MCF 10A (cell line): Measurements from ENCODE around the gene CDH26. TPM values are rescaled to one million over a fixed set of nuclear protein-coding genes. Genes with fewer than 3 reads are reported as not detected.
A peak's percentile ranks its signal among the peaks of the same experiment; 100 is the strongest.

ENCODE experiments used
- BruUV-seq: library from RNA; stranded (reverse); fragments of 400-500 nt; replicated peaks from 2 replicates; lab custom pipeline; 2021; lab: Mats Ljungman, UMichigan
- CTCF ChIA-PET: fragments of 300-600 bp; sonication (Branson Sonifier 250); formaldehyde crosslinking; extraction: SDS; loops from one replicate; lab custom pipeline; 2021; ENCODE audit warnings: antibody characterized with exemption, inconsistent platforms; lab: Yijun Ruan, JAX
- POLR2A ChIA-PET: fragments of 300-600, 350-650 bp; sonication (Branson Sonifier 250); formaldehyde crosslinking; extraction: SDS; loops from one replicate; lab custom pipeline; 2020; ENCODE audit warnings: antibody characterized with exemption, inconsistent platforms; lab: Yijun Ruan, JAX
- DNase-seq: peaks from one replicate; pipeline ENCODE4 v3.0.0-alpha.2; 2018; ENCODE audit not compliant: unreplicated experiment
- H3K27ac Mint-ChIP-seq: one replicate; pipeline ENCODE4 v1.8.0; 2022; ENCODE audit warnings: mild to moderate bottlenecking, low read depth, mixed read lengths; ENCODE audit not compliant: unreplicated experiment
- H3K27me3 Mint-ChIP-seq: one replicate; pipeline ENCODE4 v1.8.0; 2022; ENCODE audit warnings: mixed read lengths; ENCODE audit not compliant: insufficient read depth, unreplicated experiment
- H3K36me3 Mint-ChIP-seq: one replicate; pipeline ENCODE4 v1.8.0; 2022; ENCODE audit warnings: mild to moderate bottlenecking, moderate library complexity, mixed read lengths; ENCODE audit not compliant: insufficient read depth, unreplicated experiment
- H3K4me1 Mint-ChIP-seq: one replicate; pipeline ENCODE4 v1.8.0; 2022; ENCODE audit warnings: mixed read lengths; ENCODE audit not compliant: insufficient read depth, unreplicated experiment
- H3K4me3 Mint-ChIP-seq: one replicate; pipeline ENCODE4 v1.8.0; 2022; ENCODE audit warnings: mild to moderate bottlenecking, moderate library complexity, mixed read lengths; ENCODE audit not compliant: unreplicated experiment
- H3K9me3 Mint-ChIP-seq: one replicate; pipeline ENCODE4 v1.8.0; 2022; ENCODE audit warnings: mixed read lengths; ENCODE audit not compliant: unreplicated experiment
- intact Hi-C: fragments of 100-400 bp; cut with micrococcal nuclease; formaldehyde crosslinking; loops from 2 replicates; pipeline ENCODE4 v1.14.1; 2022
- total RNA-seq: library from RNA; stranded (reverse); gene quantifications from 2 replicates; pipeline ENCODE4 v1.2.3, GENCODE V29; 2022
- TF ChIP-seq, protein P1 (sequence below): fragments of 200-600 bp; IDR thresholded peaks from one replicate; pipeline ENCODE4 v1.8.0; 2022; ENCODE audit warnings: antibody characterized with exemption, mild to moderate bottlenecking; ENCODE audit not compliant: unreplicated experiment

CDH26 gene
- total RNA-seq, 1 experiment from 2014 or later, result 0.12 TPM

DNA sequence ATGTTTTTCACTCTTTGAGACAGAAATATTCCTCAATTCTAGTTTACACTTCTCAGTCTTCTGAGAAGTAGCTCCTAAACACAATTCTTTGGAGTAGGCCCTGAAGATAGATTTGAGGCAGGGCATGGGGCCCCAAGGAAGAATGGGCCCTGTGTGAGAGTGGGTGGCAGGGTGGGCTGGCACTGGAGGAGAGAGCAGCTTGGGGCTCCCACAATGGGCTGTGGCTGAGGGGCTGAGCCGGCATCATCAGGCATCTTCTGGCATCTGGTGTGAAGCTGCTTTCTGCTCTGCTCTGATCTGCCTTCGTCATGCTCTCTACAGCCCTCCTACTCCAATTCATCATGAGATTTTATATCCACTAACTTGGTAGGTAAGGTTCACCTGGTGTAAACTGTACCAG lies 88.2 kb downstream of the CDH26 start:
- Mint-ChIP-seq H3K27ac (no peak overlapping the region), H3K36me3 (no peaks in the 10 kb centered on the region), H3K27me3 (no peaks in the 10 kb centered on the region), H3K4me1 (peaks cover 21% of the 10 kb centered on the region), H3K4me3 (no peak overlapping the region), H3K9me3 (no peaks in the 10 kb centered on the region)
- CTCF ChIA-PET, result interaction anchor here (0.6 to 14.5 kb wide), 6 partner anchors 10 to 474 kb away, joined by 3 to 360 read pairs (median 4); partner anchors contain the start of gene CDH26
- TF ChIP-seq, protein P1, sequence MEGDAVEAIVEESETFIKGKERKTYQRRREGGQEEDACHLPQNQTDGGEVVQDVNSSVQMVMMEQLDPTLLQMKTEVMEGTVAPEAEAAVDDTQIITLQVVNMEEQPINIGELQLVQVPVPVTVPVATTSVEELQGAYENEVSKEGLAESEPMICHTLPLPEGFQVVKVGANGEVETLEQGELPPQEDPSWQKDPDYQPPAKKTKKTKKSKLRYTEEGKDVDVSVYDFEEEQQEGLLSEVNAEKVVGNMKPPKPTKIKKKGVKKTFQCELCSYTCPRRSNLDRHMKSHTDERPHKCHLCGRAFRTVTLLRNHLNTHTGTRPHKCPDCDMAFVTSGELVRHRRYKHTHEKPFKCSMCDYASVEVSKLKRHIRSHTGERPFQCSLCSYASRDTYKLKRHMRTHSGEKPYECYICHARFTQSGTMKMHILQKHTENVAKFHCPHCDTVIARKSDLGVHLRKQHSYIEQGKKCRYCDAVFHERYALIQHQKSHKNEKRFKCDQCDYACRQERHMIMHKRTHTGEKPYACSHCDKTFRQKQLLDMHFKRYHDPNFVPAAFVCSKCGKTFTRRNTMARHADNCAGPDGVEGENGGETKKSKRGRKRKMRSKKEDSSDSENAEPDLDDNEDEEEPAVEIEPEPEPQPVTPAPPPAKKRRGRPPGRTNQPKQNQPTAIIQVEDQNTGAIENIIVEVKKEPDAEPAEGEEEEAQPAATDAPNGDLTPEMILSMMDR, result no peak
- no peak for DNase-seq
- intact Hi-C loops, result no loop called here
- POLR2A ChIA-PET, result interaction anchor here (0.7 to 1.0 kb wide), 2 partner anchors 60 to 65 kb away, joined by 3 read pairs; no protein-coding TSS in a partner anchor
- BruUV-seq, result no TSS peak

DNA sequence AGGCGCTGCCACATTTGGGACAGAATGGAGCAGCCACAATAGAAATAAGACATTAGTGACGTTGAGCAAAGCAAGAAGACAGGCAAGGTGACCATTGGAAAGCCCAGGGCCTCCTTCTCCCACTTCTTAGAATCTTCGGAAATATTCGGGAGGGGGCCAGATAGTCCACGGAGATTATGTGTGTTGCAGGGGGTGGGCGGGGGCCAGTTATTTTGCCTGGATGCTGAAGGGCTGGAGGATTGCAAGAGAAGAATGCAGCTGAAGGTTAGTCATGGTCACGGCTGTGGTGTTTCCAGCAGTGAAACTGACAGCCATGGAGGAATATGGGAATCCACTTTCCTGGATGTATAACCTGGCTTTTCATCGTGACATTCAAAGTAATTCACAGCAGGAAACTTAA lies 88.6 kb downstream of the CDH26 start:
- DNase-seq, result no peak
- POLR2A ChIA-PET, result interaction anchor here (0.7 kb wide), 1 partner anchor 66 kb away, joined by 3 read pairs; no protein-coding TSS in a partner anchor
- BruUV-seq, result no TSS peak
- Mint-ChIP-seq H3K27me3 (no peaks in the 10 kb centered on the region), H3K9me3 (no peaks in the 10 kb centered on the region), H3K36me3 (no peaks in the 10 kb centered on the region), H3K4me1 (peaks cover 17% of the 10 kb centered on the region), H3K4me3 (no peak overlapping the region), H3K27ac (no peak overlapping the region)
- intact Hi-C loops, result no loop called here
- CTCF ChIA-PET, result interaction anchor here (0.7 to 14.5 kb wide), 5 partner anchors 10 to 215 kb away, joined by 3 to 360 read pairs (median 4); partner anchors contain the start of gene CDH26
- TF ChIP-seq, protein P1, result no peak

DNA sequence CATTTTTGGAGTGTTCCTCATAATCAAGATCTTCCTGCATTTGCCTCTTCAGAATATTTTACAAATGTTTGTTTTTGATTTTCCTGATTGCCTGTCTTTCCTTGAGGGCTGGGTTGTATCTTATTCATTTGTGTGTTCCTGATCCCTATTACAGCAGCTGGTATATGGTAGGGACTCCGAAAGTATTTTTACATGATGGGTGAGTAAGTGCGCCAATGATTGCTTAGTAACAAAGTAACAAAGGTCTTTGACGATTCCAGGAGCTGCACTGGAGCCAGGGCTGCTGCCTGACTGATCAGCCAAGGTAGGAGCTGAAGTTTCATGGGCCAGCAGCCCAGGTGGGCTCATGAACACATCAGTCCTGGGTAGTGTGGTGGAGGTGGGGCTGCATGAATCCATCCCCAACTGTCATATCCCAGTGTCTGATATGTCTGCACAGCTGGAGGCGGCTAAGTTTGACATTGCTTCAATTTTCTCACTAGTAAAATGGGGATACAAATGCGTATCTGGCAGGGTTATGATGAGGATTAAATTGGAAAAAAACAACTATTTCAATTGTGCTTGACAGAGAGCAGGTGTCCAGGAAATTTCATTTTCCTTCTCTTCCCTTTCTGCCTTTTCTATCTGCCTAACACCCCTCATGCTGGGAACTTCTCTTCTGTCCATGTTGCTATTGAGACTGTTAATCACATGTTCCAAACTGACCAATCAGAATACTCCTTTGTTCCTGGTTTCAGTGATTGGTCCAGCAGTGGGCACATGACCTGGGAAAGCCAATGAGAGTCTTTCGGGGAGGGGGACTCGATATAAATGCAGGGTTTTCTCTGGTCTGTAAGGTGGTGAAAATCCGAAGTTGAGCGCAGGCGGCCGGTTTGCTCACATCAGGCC lies 90.7 kb downstream of the CDH26 start:
- no peaks in the 10 kb centered on the region for H3K9me3 Mint-ChIP-seq
- no peaks in the 10 kb centered on the region for H3K36me3 Mint-ChIP-seq
- H3K27ac Mint-ChIP-seq, result no peak overlapping the region
- H3K4me3 Mint-ChIP-seq, result no peak overlapping the region
- CTCF ChIA-PET, result interaction anchor here (0.6 to 14.5 kb wide), 7 partner anchors 8 to 1918 kb away, joined by 3 to 360 read pairs (median 6); partner anchors contain the start of gene CDH26
- peaks cover 16% of the 10 kb centered on the region for H3K4me1 Mint-ChIP-seq
- intact Hi-C loops, result no loop called here
- H3K27me3 Mint-ChIP-seq, result no peaks in the 10 kb centered on the region
- POLR2A ChIA-PET, result interaction anchor here (1.4 kb wide), 1 partner anchor 9 kb away, joined by 3 read pairs; no protein-coding TSS in a partner anchor
- BruUV-seq, result no TSS peak
- no peak for DNase-seq
- TF ChIP-seq, protein P1, result no peak

DNA sequence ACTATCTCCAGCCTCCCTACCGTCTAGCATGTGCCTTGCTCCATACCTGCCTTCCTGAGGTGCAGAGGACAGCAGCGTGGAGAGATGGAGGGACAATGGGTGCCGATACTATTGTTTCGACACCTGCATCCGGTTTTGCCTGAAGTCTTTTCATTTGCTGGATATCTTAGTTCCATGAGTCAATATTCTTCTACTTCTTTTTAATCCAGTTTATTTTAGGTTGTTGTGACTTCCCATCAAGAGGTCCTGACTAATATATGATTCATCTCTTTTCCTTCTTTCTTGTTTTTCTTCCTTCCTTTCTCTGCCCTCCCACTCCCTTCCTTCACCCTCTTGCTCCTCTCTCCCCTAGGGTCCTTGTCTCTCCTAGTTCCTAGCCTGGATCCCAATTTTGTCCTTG lies 91.4 kb downstream of the CDH26 start:
- H3K4me1 Mint-ChIP-seq, result peaks cover 16% of the 10 kb centered on the region
- H3K9me3 Mint-ChIP-seq, result no peaks in the 10 kb centered on the region
- peak; percentile 20 for DNase-seq
- no peaks in the 10 kb centered on the region for H3K27me3 Mint-ChIP-seq
- intact Hi-C loops, result no loop called here
- ChIA-PET POLR2A (interaction anchor here (0.6 to 1.3 kb wide), 4 partner anchors 57 to 159 kb away, joined by 3 to 7 read pairs (median 3); partner anchors contain the start of genes FAM217B and PPP1R3D), CTCF (interaction anchor here (0.6 to 14.5 kb wide), 23 partner anchors 9 to 732 kb away, joined by 3 to 360 read pairs (median 4); partner anchors contain the start of gene CDH26)
- TF ChIP-seq, protein P1, result no peak
- no peaks in the 10 kb centered on the region for H3K36me3 Mint-ChIP-seq
- no peak overlapping the region for H3K27ac Mint-ChIP-seq
- no peak overlapping the region for H3K4me3 Mint-ChIP-seq
- no TSS peak for BruUV-seq
